WTC11 (cell line): ENCODE results near the gene CFAP97. TPM values are rescaled to one million over a fixed set of nuclear protein-coding genes. Genes with fewer than 3 reads are reported as not detected.
A peak's percentile ranks its signal among the peaks of the same experiment; 100 is the strongest.

Experiments used
- ATAC-seq: fragments of 200-7000 bp; cut with Tn5 transposase; 2 replicates; pipeline ENCODE4 v1.10.0; 2021; ENCODE audit warnings: mild to moderate bottlenecking, moderate library complexity
- CTCF ChIA-PET: fragments of 300-600 bp; sonication (Branson Sonifier 250); formaldehyde crosslinking; loops from one replicate; lab custom pipeline; 2021; ENCODE audit warnings: antibody characterized with exemption; lab: Charles Lee
- POLR2A ChIA-PET: fragments of 350-600 bp; sonication (Branson Sonifier 250); formaldehyde crosslinking; loops from one replicate; lab custom pipeline; 2021; ENCODE audit warnings: antibody characterized with exemption; lab: Charles Lee
- DNase-seq: peaks from one replicate; pipeline ENCODE4 v3.0.0; 2021; ENCODE audit warnings: low spot score
- H3K27ac Mint-ChIP-seq: 2 replicates; pipeline ENCODE4 v1.8.0; 2021; ENCODE audit warnings: mixed read lengths
- H3K27me3 Mint-ChIP-seq: 2 replicates; pipeline ENCODE4 v1.8.0; 2021; ENCODE audit warnings: low read depth, mild to moderate bottlenecking, moderate library complexity, mixed read lengths
- H3K36me3 Mint-ChIP-seq: 2 replicates; pipeline ENCODE4 v1.8.0; 2021; ENCODE audit warnings: mixed read lengths
- H3K4me1 Mint-ChIP-seq: 2 replicates; pipeline ENCODE4 v1.8.0; 2022; ENCODE audit warnings: mixed read lengths
- H3K4me3 Mint-ChIP-seq: 2 replicates; pipeline ENCODE4 v1.8.0; 2021; ENCODE audit warnings: mild to moderate bottlenecking, moderate library complexity, mixed read lengths
- H3K9me3 Mint-ChIP-seq: 2 replicates; pipeline ENCODE4 v1.8.0; 2021; ENCODE audit warnings: mixed read lengths
- CREB1 ChIP-seq: sonication (generic); formaldehyde crosslinking; IDR thresholded peaks from 2 replicates; pipeline ENCODE4 v1.8.0; 2023; ENCODE audit warnings: mild to moderate bottlenecking, missing genetic modification reagents
- CREM ChIP-seq: sonication (generic); formaldehyde crosslinking; IDR thresholded peaks from 2 replicates; pipeline ENCODE4 v1.8.1; 2022; ENCODE audit warnings: mild to moderate bottlenecking, missing genetic modification reagents, moderate library complexity
- EMX1 ChIP-seq: fragments of 250-450 bp; sonication (Bioruptor Pico); IDR thresholded peaks from 2 replicates; pipeline ENCODE4 v1.8.0; 2021; ENCODE audit warnings: mild to moderate bottlenecking
- FOXJ3 ChIP-seq: sonication (generic); formaldehyde crosslinking; IDR thresholded peaks from 2 replicates; pipeline ENCODE4 v1.9.0; 2021; ENCODE audit warnings: missing genetic modification reagents, mild to moderate bottlenecking, borderline replicate concordance
- IRF2 ChIP-seq: sonication (generic); formaldehyde crosslinking; IDR thresholded peaks from 2 replicates; pipeline ENCODE4 v1.8.0; 2022; ENCODE audit warnings: low read depth, missing genetic modification reagents, borderline replicate concordance
- JAZF1 ChIP-seq: fragments of 250-450 bp; sonication (Bioruptor Pico); IDR thresholded peaks from 2 replicates; pipeline ENCODE4 v1.9.0; 2021; ENCODE audit warnings: moderate library complexity, mild to moderate bottlenecking, inconsistent platforms
- NFATC4 ChIP-seq: fragments of 250-450 bp; sonication (Bioruptor Pico); IDR thresholded peaks from 2 replicates; pipeline ENCODE4 v1.9.0; 2021; ENCODE audit warnings: mild to moderate bottlenecking
- NR1H2 ChIP-seq: sonication (generic); formaldehyde crosslinking; IDR thresholded peaks from 2 replicates; pipeline ENCODE4 v1.9.0; 2021; ENCODE audit warnings: mild to moderate bottlenecking, moderate library complexity, missing genetic modification reagents
- TEAD1 ChIP-seq: sonication (generic); formaldehyde crosslinking; IDR thresholded peaks from 2 replicates; pipeline ENCODE4 v1.8.0; 2022; ENCODE audit warnings: mild to moderate bottlenecking, missing genetic modification reagents
- TEAD4 ChIP-seq: sonication (generic); formaldehyde crosslinking; IDR thresholded peaks from 2 replicates; pipeline ENCODE4 v1.8.0; 2022; ENCODE audit warnings: mild to moderate bottlenecking, missing genetic modification reagents
- ZNF263 ChIP-seq: sonication (generic); formaldehyde crosslinking; IDR thresholded peaks from 2 replicates; pipeline ENCODE4 v1.8.1; 2022; ENCODE audit warnings: low read depth, mild to moderate bottlenecking, moderate library complexity, missing genetic modification reagents
- total RNA-seq: library from RNA; stranded (reverse); gene quantifications from 3 replicates; pipeline ENCODE4 v1.2.3, GENCODE V29; 2021
- TF ChIP-seq, protein P1 (sequence below): fragments of 200-600 bp; IDR thresholded peaks from 2 replicates; pipeline ENCODE4 v1.8.0; 2022; ENCODE audit warnings: antibody characterized with exemption
- TF ChIP-seq, protein P2 (sequence below): fragments of 250-450 bp; sonication (Bioruptor Pico); IDR thresholded peaks from 2 replicates; pipeline ENCODE4 v2.1.2; 2022; ENCODE audit warnings: mild to moderate bottlenecking, moderate library complexity
- TF ChIP-seq, protein P3 (sequence below): sonication (generic); formaldehyde crosslinking; IDR thresholded peaks from 2 replicates; pipeline ENCODE4 v1.8.0; 2022; ENCODE audit warnings: missing genetic modification reagents
- TF ChIP-seq, protein P4 (sequence below): sonication (generic); formaldehyde crosslinking; IDR thresholded peaks from 2 replicates; pipeline ENCODE4 v1.8.0; 2023; ENCODE audit warnings: missing genetic modification reagents
- TF ChIP-seq, protein P5 (sequence below): fragments of 250-450 bp; sonication (Bioruptor Pico); IDR thresholded peaks from 2 replicates; pipeline ENCODE4 v1.9.0; 2021; ENCODE audit warnings: mild to moderate bottlenecking
- TF ChIP-seq, protein P6 (sequence below): sonication (generic); formaldehyde crosslinking; IDR thresholded peaks from 2 replicates; pipeline ENCODE4 v1.8.1; 2022; ENCODE audit warnings: low read depth, mild to moderate bottlenecking, moderate library complexity, missing genetic modification reagents, borderline replicate concordance

Gene CFAP97
- total RNA-seq, 1 experiment from 2014 or later: 40.3 TPM

DNA sequence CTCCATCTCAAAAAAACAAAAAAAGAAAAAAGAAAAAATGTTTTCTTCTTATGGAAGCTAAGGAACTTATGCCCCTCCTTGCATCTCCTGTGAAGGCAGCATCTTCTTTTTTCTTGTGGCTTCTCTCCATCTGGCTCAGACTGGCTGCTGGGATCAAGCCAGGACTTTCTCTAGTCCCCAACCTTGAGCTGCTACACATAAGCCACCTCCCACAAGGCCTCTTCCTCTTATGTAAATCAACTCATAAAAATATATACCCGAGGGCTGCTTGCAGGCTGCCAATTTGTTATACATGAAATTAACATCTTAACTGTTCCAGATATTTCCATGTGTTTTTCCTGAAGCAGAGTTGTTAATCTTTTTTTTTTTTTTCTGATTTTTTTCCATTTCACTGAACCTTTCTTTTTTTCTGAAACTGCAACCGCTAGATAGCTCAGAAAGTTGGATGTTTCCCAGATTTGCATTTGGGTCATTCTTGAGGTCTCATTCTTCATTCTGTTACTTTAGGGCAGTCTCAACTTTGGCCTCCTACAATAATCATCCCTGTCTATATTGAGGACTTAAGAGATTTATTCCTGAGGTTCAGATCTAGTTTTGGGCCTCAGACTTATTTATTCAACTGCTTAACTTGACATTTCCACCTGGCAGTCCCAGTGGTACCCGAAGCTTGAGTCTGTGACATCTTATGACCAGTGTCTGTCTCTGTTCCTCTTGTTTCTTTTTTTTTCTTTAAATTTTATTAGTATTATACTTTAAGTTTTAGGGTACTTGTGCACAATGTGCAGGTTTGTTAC is 15.9 kb upstream of the CFAP97 start:
- ATAC-seq: no peak
- Mint-ChIP-seq H3K4me3 (no peak overlapping the region), H3K27ac (peak overlapping the region; percentile 67; the same call in 1 of the 2 replicates), H3K9me3 (no peaks in the 10 kb centered on the region), H3K4me1 (peaks cover 34% of the 10 kb centered on the region), H3K36me3 (0 out of 2 replicates have a peak, but pooled peaks cover 3% of the 10 kb centered on the region), H3K27me3 (no peaks in the 10 kb centered on the region)
- TF ChIP-seq, protein P1, sequence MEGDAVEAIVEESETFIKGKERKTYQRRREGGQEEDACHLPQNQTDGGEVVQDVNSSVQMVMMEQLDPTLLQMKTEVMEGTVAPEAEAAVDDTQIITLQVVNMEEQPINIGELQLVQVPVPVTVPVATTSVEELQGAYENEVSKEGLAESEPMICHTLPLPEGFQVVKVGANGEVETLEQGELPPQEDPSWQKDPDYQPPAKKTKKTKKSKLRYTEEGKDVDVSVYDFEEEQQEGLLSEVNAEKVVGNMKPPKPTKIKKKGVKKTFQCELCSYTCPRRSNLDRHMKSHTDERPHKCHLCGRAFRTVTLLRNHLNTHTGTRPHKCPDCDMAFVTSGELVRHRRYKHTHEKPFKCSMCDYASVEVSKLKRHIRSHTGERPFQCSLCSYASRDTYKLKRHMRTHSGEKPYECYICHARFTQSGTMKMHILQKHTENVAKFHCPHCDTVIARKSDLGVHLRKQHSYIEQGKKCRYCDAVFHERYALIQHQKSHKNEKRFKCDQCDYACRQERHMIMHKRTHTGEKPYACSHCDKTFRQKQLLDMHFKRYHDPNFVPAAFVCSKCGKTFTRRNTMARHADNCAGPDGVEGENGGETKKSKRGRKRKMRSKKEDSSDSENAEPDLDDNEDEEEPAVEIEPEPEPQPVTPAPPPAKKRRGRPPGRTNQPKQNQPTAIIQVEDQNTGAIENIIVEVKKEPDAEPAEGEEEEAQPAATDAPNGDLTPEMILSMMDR: no peak
- TF ChIP-seq, protein P2, sequence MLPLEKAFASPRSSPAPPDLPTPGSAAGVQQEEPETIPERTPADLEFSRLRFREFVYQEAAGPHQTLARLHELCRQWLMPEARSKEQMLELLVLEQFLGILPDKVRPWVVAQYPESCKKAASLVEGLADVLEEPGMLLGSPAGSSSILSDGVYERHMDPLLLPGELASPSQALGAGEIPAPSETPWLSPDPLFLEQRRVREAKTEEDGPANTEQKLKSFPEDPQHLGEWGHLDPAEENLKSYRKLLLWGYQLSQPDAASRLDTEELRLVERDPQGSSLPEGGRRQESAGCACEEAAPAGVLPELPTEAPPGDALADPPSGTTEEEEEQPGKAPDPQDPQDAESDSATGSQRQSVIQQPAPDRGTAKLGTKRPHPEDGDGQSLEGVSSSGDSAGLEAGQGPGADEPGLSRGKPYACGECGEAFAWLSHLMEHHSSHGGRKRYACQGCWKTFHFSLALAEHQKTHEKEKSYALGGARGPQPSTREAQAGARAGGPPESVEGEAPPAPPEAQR (CRISPR knock-in tag): no peak
- TF ChIP-seq CREM (CRISPR knock-in tag) (no peak), EMX1 (CRISPR knock-in tag) (no peak), TEAD1 (CRISPR knock-in tag) (no peak), JAZF1 (no peak), TEAD4 (CRISPR knock-in tag) (no peak)
- TF ChIP-seq, protein P3, sequence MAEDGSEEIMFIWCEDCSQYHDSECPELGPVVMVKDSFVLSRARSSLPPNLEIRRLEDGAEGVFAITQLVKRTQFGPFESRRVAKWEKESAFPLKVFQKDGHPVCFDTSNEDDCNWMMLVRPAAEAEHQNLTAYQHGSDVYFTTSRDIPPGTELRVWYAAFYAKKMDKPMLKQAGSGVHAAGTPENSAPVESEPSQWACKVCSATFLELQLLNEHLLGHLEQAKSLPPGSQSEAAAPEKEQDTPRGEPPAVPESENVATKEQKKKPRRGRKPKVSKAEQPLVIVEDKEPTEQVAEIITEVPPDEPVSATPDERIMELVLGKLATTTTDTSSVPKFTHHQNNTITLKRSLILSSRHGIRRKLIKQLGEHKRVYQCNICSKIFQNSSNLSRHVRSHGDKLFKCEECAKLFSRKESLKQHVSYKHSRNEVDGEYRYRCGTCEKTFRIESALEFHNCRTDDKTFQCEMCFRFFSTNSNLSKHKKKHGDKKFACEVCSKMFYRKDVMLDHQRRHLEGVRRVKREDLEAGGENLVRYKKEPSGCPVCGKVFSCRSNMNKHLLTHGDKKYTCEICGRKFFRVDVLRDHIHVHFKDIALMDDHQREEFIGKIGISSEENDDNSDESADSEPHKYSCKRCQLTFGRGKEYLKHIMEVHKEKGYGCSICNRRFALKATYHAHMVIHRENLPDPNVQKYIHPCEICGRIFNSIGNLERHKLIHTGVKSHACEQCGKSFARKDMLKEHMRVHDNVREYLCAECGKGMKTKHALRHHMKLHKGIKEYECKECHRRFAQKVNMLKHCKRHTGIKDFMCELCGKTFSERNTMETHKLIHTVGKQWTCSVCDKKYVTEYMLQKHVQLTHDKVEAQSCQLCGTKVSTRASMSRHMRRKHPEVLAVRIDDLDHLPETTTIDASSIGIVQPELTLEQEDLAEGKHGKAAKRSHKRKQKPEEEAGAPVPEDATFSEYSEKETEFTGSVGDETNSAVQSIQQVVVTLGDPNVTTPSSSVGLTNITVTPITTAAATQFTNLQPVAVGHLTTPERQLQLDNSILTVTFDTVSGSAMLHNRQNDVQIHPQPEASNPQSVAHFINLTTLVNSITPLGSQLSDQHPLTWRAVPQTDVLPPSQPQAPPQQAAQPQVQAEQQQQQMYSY: no peak
- TF ChIP-seq, protein P4, sequence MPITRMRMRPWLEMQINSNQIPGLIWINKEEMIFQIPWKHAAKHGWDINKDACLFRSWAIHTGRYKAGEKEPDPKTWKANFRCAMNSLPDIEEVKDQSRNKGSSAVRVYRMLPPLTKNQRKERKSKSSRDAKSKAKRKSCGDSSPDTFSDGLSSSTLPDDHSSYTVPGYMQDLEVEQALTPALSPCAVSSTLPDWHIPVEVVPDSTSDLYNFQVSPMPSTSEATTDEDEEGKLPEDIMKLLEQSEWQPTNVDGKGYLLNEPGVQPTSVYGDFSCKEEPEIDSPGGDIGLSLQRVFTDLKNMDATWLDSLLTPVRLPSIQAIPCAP (CRISPR knock-in tag): no peak
- CTCF ChIA-PET: no interaction called here
- DNase-seq: no peak
- POLR2A ChIA-PET: no interaction called here

DNA sequence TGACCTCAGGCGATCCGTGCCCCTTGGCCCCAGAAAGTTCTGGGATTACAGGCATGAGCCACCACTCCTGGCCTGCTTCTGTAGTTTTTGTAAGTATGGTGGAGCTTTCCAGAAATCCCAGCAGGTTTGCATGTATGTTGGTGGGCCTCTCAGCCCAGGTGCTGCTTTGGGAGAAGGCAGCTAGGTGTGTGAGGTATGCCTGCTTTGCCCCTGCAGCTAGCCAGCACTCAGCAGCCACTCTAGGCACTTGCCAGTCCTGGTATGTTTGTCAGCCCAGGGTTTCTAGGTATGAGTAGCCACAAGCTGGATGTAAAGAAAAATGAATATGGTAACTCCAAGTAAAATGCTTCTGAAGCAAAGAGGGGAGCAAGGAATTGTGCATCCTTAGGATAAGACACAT is 14.5 kb upstream of the CFAP97 start:
- H3K9me3 Mint-ChIP-seq: no peaks in the 10 kb centered on the region
- no peak for DNase-seq
- no peak for ATAC-seq
- H3K4me1 Mint-ChIP-seq: peaks cover 47% of the 10 kb centered on the region
- H3K27me3 Mint-ChIP-seq: no peaks in the 10 kb centered on the region
- ChIA-PET CTCF (no interaction called here), POLR2A (no interaction called here)
- H3K36me3 Mint-ChIP-seq: 0 out of 2 replicates have a peak, but pooled peaks cover 3% of the 10 kb centered on the region
- no peak overlapping the region for H3K4me3 Mint-ChIP-seq
- H3K27ac Mint-ChIP-seq: no peak overlapping the region; the same call in 1 of the 2 replicates
- TF ChIP-seq NFATC4 (CRISPR knock-in tag) (no peak), NR1H2 (no peak), CREB1 (CRISPR knock-in tag) (no peak), IRF2 (CRISPR knock-in tag) (no peak), FOXJ3 (CRISPR knock-in tag) (no peak), ZNF263 (no peak)
- TF ChIP-seq, protein P5, sequence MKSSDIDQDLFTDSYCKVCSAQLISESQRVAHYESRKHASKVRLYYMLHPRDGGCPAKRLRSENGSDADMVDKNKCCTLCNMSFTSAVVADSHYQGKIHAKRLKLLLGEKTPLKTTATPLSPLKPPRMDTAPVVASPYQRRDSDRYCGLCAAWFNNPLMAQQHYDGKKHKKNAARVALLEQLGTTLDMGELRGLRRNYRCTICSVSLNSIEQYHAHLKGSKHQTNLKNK (CRISPR knock-in tag): no peak
- TF ChIP-seq, protein P6, sequence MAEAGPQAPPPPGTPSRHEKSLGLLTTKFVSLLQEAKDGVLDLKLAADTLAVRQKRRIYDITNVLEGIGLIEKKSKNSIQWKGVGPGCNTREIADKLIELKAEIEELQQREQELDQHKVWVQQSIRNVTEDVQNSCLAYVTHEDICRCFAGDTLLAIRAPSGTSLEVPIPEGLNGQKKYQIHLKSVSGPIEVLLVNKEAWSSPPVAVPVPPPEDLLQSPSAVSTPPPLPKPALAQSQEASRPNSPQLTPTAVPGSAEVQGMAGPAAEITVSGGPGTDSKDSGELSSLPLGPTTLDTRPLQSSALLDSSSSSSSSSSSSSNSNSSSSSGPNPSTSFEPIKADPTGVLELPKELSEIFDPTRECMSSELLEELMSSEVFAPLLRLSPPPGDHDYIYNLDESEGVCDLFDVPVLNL (CRISPR knock-in tag): no peak
- TF ChIP-seq, protein P2 (CRISPR knock-in tag): no peak
